RWPE2 (cell line): Measurements from ENCODE around the gene OGFR.

Experiments
- ATAC-seq: fragments of 200-7000 bp; cut with Tn5 transposase; 3 replicates; pipeline ENCODE4 v1.9.1; 2021; ENCODE audit warnings: low read depth
- DNase-seq: peaks from one replicate; pipeline ENCODE4 v3.0.0-alpha.2; 2020; ENCODE audit warnings: low spot score
- H3K27ac ChIP-seq: fragments of 450-650 bp; 2 replicates; pipeline ENCODE4 v1.5.1; 2017; ENCODE audit warnings: mild to moderate bottlenecking; ENCODE audit not compliant: poor library complexity, severe bottlenecking
- H3K27me3 ChIP-seq: fragments of 250-450 bp; sonication (Bioruptor Pico); 2 replicates; pipeline ENCODE4 v1.5.1; 2021; ENCODE audit warnings: mild to moderate bottlenecking, moderate library complexity; ENCODE audit not compliant: insufficient read depth, poor library complexity, severe bottlenecking
- H3K36me3 ChIP-seq: fragments of 250-450 bp; sonication (Bioruptor Pico); 2 replicates; pipeline ENCODE4 v1.5.1; 2020; ENCODE audit warnings: low read depth, mild to moderate bottlenecking, moderate library complexity
- H3K4me1 ChIP-seq: fragments of 250-450 bp; sonication (Bioruptor Pico); 2 replicates; pipeline ENCODE4 v1.5.1; 2021; ENCODE audit warnings: mild to moderate bottlenecking, moderate library complexity; ENCODE audit not compliant: insufficient read depth, poor library complexity, severe bottlenecking
- H3K4me3 ChIP-seq: fragments of 250-450 bp; sonication (Bioruptor Pico); 2 replicates; pipeline ENCODE4 v1.5.1; 2021; ENCODE audit warnings: mild to moderate bottlenecking, moderate library complexity; ENCODE audit not compliant: severe bottlenecking
- H3K9me3 ChIP-seq: fragments of 250-450 bp; sonication (Bioruptor Pico); 2 replicates; pipeline ENCODE4 v1.5.1; 2021; ENCODE audit warnings: mild to moderate bottlenecking, moderate library complexity; ENCODE audit not compliant: severe bottlenecking
- TF ChIP-seq, protein P1 (sequence below): fragments of 450-650 bp; IDR thresholded peaks from one replicate; pipeline ENCODE4 v1.5.1; 2017; ENCODE audit warnings: mild to moderate bottlenecking, moderate library complexity; ENCODE audit not compliant: poor library complexity, severe bottlenecking

OGFR gene

DNA sequence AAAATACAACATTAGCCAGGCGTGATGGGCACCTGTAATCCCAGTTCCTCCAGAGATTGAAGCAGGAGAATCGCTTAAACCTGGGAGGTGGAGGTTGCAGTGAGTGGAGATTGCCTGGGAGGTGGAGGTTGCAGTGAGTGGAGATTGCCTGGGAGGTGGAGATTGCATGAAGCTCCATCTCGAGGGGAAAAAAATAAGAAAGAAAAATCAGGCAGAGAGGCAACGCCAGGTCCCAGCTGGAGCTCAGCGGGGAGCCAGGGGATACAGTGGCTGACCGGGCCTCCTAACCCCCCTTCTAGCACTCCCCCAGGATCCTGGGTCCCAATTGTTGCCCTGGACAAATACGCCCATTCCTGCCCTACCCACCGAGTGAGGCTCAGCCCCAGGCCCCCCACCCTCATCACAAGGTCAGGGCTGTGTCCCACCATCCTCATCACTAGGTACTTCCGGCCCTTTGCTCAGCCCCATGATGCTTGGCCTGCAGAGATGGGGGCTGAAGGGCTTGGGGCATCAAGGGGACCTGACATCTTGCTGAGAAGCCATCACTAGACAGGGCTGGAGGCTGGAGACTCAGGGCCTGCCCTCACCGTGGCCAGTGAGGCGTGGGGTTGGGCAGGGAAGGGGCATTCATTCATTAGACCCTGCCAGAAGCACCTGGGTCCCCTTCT is 1.9 kb downstream of the OGFR start:
- H3K27ac ChIP-seq: peak overlapping the region; percentile 60
- DNase-seq: no peak
- H3K4me3 ChIP-seq: peak overlapping the region; percentile 97

DNA sequence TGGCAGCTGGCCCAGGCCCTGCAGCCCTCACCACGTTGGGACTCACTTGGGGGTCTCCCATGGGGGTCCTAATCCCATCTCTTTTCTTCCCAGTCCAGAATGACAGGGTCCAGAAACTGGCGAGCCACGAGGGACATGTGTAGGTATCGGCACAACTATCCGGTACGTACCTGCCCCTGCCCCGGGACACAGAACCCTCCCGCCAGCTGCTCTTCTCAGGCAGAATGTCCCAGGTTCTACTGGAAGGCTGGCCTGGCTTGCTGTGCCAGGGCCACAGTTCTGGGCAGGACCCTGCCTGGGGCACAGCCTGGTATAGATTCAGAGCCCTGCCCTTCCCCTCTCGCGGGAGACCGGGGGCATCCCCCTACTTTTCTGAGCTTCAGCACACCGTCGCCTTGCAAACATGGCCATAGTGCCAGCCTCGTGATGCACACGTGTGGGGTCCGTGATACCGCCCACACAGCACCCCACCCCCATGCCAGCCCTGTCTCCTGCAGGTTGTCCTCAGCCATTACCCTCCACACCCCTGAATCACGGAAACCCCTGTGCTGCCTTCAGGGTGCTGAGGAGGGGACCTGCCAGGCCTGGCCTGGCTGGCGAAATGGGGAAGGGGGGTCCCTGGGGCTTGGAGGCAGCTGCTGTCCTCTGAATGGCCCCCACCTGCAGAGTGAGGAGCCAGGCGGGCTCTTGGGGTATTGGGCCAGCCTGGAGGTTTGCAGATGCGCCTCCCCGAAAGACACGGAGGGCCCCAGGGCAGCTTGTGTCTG is 3.0 kb downstream of the OGFR start:
- H3K27ac ChIP-seq: no peak overlapping the region
- no peak overlapping the region for H3K4me3 ChIP-seq
- no peaks in the 10 kb centered on the region for H3K27me3 ChIP-seq
- ATAC-seq: no peak
- peaks cover 9% of the 10 kb centered on the region for H3K4me1 ChIP-seq
- H3K36me3 ChIP-seq: peaks cover 66% of the 10 kb centered on the region
- peak; percentile 84 for DNase-seq
- TF ChIP-seq, protein P1, sequence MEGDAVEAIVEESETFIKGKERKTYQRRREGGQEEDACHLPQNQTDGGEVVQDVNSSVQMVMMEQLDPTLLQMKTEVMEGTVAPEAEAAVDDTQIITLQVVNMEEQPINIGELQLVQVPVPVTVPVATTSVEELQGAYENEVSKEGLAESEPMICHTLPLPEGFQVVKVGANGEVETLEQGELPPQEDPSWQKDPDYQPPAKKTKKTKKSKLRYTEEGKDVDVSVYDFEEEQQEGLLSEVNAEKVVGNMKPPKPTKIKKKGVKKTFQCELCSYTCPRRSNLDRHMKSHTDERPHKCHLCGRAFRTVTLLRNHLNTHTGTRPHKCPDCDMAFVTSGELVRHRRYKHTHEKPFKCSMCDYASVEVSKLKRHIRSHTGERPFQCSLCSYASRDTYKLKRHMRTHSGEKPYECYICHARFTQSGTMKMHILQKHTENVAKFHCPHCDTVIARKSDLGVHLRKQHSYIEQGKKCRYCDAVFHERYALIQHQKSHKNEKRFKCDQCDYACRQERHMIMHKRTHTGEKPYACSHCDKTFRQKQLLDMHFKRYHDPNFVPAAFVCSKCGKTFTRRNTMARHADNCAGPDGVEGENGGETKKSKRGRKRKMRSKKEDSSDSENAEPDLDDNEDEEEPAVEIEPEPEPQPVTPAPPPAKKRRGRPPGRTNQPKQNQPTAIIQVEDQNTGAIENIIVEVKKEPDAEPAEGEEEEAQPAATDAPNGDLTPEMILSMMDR: no peak
- no peaks in the 10 kb centered on the region for H3K9me3 ChIP-seq

More for the DNA sequence above, 1.9 kb downstream of the OGFR start:
- H3K9me3 ChIP-seq: no peaks in the 10 kb centered on the region
- peaks cover 9% of the 10 kb centered on the region for H3K4me1 ChIP-seq
- TF ChIP-seq, protein P1: no peak
- no peaks in the 10 kb centered on the region for H3K27me3 ChIP-seq
- no peak for ATAC-seq
- H3K36me3 ChIP-seq: peaks cover 57% of the 10 kb centered on the region

DNA sequence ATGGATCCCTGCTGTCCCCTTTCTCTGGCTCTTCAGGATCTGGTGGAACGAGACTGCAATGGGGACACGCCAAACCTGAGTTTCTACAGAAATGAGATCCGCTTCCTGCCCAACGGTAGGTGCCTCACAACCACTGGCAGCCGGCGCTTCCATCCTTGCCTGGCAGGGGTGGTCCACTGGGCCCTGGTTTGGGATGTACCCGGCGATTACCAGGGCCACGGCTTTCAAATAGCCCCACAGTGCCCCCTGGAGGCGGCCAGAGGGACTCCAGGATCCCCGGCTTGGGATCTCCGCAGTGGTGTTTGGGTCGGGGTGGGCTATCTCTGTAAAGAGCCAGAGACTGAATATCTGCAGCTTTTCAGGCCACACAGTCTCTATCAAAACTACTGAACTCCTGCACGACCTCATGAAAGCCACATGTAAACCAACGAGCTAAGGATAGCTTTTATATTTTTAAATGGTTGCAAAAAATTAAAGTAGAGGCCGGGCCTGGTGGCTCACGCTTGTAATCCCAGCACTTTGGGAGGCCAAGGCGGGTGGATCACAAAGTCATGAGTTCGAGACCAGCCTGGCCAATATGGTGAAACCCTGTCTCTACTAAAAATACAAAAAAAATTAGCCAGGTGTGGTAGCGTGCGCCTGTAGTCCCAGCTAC is 3.7 kb downstream of the OGFR start:
- no peak overlapping the region for H3K4me3 ChIP-seq
- TF ChIP-seq, protein P1: peak; percentile 100
- DNase-seq (peak; percentile 86), ATAC-seq (peak; percentile 34)
- peaks cover 9% of the 10 kb centered on the region for H3K4me1 ChIP-seq
- H3K9me3 ChIP-seq: no peaks in the 10 kb centered on the region
- peaks cover 68% of the 10 kb centered on the region for H3K36me3 ChIP-seq
- no peak overlapping the region for H3K27ac ChIP-seq
- no peaks in the 10 kb centered on the region for H3K27me3 ChIP-seq

DNA sequence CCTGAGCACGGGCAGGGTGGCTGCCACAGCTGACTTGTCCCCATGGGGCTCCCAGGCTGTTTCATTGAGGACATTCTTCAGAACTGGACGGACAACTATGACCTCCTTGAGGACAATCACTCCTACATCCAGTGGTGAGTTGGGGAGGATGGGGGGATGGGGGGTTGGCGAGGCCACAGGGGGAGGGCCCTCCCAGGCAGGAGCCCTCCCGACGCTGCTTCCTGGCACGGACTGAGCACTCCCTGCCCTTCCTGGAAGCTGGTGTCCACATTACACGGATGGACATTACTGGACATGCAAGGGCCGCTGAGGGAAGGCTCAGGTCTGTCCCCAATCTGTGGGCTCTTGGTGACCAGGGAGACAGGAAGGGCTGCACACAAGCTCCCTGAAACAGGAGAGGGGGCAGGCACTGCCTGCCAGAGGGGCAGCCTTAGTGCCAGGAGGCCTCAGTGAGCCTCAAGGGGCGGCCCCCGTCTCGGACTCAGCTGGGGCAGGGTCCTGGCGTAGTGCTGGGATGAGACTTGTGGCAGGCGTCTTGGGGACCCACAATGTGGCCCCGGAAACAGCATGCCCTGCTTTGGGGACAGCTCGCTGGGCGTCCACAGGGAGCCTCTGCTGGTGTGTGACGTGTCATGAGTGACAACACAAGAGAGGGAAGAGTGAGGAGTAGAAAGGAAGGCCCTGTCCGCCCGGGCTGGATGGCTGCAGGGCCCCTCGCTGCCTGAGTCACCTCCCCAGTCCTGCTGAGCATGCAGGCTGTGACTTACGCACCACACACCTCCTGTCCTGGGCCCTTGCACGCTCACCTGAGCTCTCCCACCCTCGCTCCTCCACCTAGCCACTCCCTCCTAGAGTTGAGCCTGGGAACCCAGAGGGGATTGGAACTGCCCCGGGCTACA is 5.1 kb downstream of the OGFR start:
- TF ChIP-seq, protein P1: no peak
- H3K9me3 ChIP-seq: no peaks in the 10 kb centered on the region
- H3K27me3 ChIP-seq: no peaks in the 10 kb centered on the region
- H3K36me3 ChIP-seq: peaks cover 68% of the 10 kb centered on the region
- ATAC-seq (no peak), DNase-seq (peak; percentile 83)
- peaks cover 9% of the 10 kb centered on the region for H3K4me1 ChIP-seq
- no peak overlapping the region for H3K4me3 ChIP-seq
- H3K27ac ChIP-seq: no peak overlapping the region
